ENCODE results near the gene BPIFA3. TPM values are rescaled to one million over a fixed set of nuclear protein-coding genes. Genes with fewer than 3 reads are reported as not detected.

BPIFA3 gene
- total RNA-seq, 1 experiment from 2014 or later, result not detected

DNA sequence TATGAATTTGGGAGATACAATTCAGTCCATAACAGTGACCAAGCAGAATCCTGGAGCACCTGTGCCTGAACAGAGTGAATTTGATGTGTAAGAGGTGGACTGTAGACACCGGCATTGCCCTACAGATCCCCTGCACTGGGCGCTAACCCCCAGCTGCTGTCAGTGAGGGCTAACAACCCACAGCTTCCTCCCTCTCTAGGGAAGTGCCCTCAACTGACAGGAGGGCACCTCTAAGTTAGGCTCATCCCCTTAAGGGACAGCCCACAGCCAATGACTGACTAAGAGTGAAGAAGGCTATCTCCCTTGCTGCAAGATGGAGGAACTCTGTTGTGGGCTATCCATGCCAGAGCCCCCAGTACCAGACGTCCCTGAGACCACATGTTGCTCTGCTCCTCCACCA is 50.5 kb downstream of the BPIFA3 start:
- DNase-seq (ENCODE audit: low read depth, low spot score) (no peak), ATAC-seq (no peak)
- no TSS peak for BruUV-seq (replicated peaks)
- Histone ChIP-seq H3K4me3 (replicated peaks in 1 of 2; ENCODE audit: low read depth in 1 of 2, low read length in 2 of 2) (no peak overlapping the region), H3K27me3 (ENCODE audit: insufficient read depth, low read length) (peaks cover 18% of the 10 kb centered on the region; the same call in 1 of the 2 replicates), H3K36me3 (ENCODE audit: control insufficient read depth in 1 of 2, insufficient read depth in 2 of 2, low read length in 2 of 2) (no peaks in the 10 kb centered on the region), H3K9me3 (ENCODE audit: control insufficient read depth in 1 of 2, insufficient read depth in 1 of 2, low read depth in 1 of 2, low read length in 2 of 2) (no peaks in the 10 kb centered on the region), H3K4me2 (ENCODE audit: low read length) (no peak overlapping the region), H3K9ac (ENCODE audit: low read length) (no peak overlapping the region), H4K20me1 (ENCODE audit: insufficient read depth) (no peaks in the 10 kb centered on the region), H3K27ac (ENCODE audit: low read depth, low read length) (no peak overlapping the region), H2AFZ (ENCODE audit: low read depth, low read length, poor library complexity, severe bottlenecking) (no peak overlapping the region), H3K4me1 (ENCODE audit: control insufficient read depth in 1 of 2, insufficient read depth in 2 of 2, low read length in 2 of 2) (no peaks in the 10 kb centered on the region), H3K79me2 (ENCODE audit: insufficient read depth, low read length) (no peaks in the 10 kb centered on the region), H3K9me2 (ENCODE audit: insufficient read depth) (no peaks in the 10 kb centered on the region)
- CTCF ChIA-PET, result no interaction called here
- TF ChIP-seq RAD21 (IDR thresholded peaks at IDR 0.05; ENCODE audit: low read depth) (no peak), ELF1 (IDR thresholded peaks at IDR 0.05; ENCODE audit: borderline replicate concordance, low read depth) (no peak), SRF (IDR thresholded peaks at IDR 0.05; ENCODE audit: low read depth) (no peak), SP1 (IDR thresholded peaks at IDR 0.05; ENCODE audit: low read depth) (no peak), CEBPB (IDR thresholded peaks at IDR 0.05; ENCODE audit: low read depth) (no peak), ZNF274 (IDR thresholded peaks at IDR 0.05; ENCODE audit: low read depth, low read length) (no peak), POLR2A (IDR thresholded peaks at IDR 0.05; ENCODE audit: borderline replicate concordance, extremely low read depth, insufficient read depth, insufficient read length) (no peak), EGR1 (IDR thresholded peaks at IDR 0.05; ENCODE audit: low read depth) (no peak), JUND (IDR thresholded peaks at IDR 0.05) (no peak)
- TF ChIP-seq, protein P1, sequence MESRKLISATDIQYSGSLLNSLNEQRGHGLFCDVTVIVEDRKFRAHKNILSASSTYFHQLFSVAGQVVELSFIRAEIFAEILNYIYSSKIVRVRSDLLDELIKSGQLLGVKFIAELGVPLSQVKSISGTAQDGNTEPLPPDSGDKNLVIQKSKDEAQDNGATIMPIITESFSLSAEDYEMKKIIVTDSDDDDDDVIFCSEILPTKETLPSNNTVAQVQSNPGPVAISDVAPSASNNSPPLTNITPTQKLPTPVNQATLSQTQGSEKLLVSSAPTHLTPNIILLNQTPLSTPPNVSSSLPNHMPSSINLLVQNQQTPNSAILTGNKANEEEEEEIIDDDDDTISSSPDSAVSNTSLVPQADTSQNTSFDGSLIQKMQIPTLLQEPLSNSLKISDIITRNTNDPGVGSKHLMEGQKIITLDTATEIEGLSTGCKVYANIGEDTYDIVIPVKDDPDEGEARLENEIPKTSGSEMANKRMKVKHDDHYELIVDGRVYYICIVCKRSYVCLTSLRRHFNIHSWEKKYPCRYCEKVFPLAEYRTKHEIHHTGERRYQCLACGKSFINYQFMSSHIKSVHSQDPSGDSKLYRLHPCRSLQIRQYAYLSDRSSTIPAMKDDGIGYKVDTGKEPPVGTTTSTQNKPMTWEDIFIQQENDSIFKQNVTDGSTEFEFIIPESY (IDR thresholded peaks at IDR 0.05; ENCODE audit: extremely low read depth, insufficient replicate concordance, low read length), result no peak
- POLR2A ChIA-PET, result no interaction called here
- RAD21 ChIA-PET (ENCODE audit: low non-redundant PET in 1 of 2, low total read pairs in 2 of 2, uncharacterized antibody in 2 of 2, unreplicated experiment in 2 of 2), result no interaction called here
- intact Hi-C loops (cut with micrococcal nuclease), result no loop called here

All from HCT116 (cell line).